GM10266 (cell line): ENCODE data around the gene FEM1B.

ENCODE experiments used
- DNase-seq: peaks from one replicate; pipeline ENCODE4 v3.0.0; 2012; ENCODE audit errors: extremely low spot score
- CTCF ChIP-seq: IDR thresholded peaks from 2 replicates; pipeline ENCODE4 v1.5.1; 2012; ENCODE audit warnings: mild to moderate bottlenecking, low read depth; ENCODE audit not compliant: control insufficient read depth, insufficient read depth; ENCODE audit errors: missing control alignments

The FEM1B gene

GRCh38 chr15:68277603-68278344 is at the start of gene FEM1B:
Gene FEM1B, plus strand, starts transcription at chr15:68277745. Its CDS starts 673 bp downstream, at chr15:68278418.
- TF ChIP-seq CTCF: peak; percentile 55

GRCh38 chr15:68228143-68228970 is 49.2 kb upstream of the FEM1B start:
- no peak for TF ChIP-seq CTCF
- no peak for DNase-seq

More at GRCh38 chr15:68277603-68278344, at the start of gene FEM1B:
- DNase-seq: peak; percentile 90

GRCh38 chr15:68228971-68229385 is 48.6 kb upstream of the FEM1B start:
- peak; percentile 57 for DNase-seq
- no peak for TF ChIP-seq CTCF

GRCh38 chr15:68229386-68230156 is 48.0 kb upstream of the FEM1B start, which contains the start of gene CLN6:
Gene CLN6, minus strand, starts transcription at chr15:68229728. Its CDS starts 144 bp downstream, at chr15:68229584.
- DNase-seq: peak; percentile 96
- TF ChIP-seq CTCF: no peak

GRCh38 chr15:68230157-68231100 is 47.1 kb upstream of the FEM1B start:
- TF ChIP-seq CTCF: peak; percentile 24
- no peak for DNase-seq

- TF ChIP-seq CTCF: no peak
- no peak for DNase-seq
Observed at GRCh38 chr15:68231102-68231818, 46.3 kb upstream of the FEM1B start.
